Right lung (tissue), 5 donors: ENCODE data around the gene EPHA4. TPM values are rescaled to one million over a fixed set of nuclear protein-coding genes. Genes with fewer than 3 reads are reported as not detected.

Experiments
- DNase-seq, 2 donors: peaks; one replicate each; pipeline ENCODE4 v3.0.0-alpha.2; 2013
- polyA plus RNA-seq, 5 donors: library from polyadenylated mRNA; unstranded; fragments of 120-200 nt; gene quantifications; one replicate each; pipeline versions ENCODE4 v1.2.1 to v1.2.3, GENCODE V29; 2013; ENCODE audit warnings: inconsistent platforms in 1 of 5, low replicate concordance in 1 of 5; ENCODE audit not compliant: insufficient read length in 5 of 5, insufficient read depth in 1 of 5

The EPHA4 gene
- polyA plus RNA-seq, 5 donors, result 18.6 to 28.5 (median 27.8) TPM

DNA sequence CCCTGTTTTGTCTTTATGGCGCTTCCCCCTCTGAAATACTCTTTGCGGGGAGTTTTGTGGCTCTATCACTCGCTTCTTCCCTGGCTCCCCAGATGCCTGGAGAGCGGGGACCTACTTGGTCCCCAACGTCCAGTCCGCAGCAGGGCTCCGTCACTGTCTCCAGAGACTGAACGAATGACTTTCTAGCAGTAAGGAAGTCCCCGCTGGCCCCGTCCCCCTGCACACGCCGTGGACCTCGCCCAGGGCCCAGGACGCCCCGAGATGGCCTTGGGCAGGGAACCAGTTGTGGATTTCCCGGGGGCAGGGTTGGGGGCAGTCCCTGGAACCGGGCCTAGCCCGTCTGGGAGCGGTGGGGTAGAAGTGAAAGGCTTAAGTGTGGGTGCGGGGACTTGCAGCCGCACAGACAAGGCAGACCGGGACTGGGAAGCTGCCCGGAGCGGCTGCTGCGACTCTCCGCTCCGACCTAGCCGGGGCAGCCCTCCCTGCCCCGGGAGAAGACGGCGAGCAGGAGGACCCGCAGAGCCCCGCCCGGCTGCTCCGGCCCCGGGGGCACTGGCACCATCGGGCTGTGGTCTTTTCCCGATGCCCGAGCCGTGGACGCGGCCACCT lies 821 bp upstream of the EPHA4 start:
- no peak for DNase-seq

- peak; percentile 29 to 45 for DNase-seq
Observed at GRCh38 chr2:221571551-221572218, 419 bp downstream of the EPHA4 start.

GRCh38 chr2:221571025-221571550 lies 1.0 kb downstream of the EPHA4 start:
- peak in 1 of 2 donors; percentile 13 for DNase-seq

- peak; percentile 30 to 31 for DNase-seq
Observed at GRCh38 chr2:221570321-221570935, 1.7 kb downstream of the EPHA4 start.

DNA sequence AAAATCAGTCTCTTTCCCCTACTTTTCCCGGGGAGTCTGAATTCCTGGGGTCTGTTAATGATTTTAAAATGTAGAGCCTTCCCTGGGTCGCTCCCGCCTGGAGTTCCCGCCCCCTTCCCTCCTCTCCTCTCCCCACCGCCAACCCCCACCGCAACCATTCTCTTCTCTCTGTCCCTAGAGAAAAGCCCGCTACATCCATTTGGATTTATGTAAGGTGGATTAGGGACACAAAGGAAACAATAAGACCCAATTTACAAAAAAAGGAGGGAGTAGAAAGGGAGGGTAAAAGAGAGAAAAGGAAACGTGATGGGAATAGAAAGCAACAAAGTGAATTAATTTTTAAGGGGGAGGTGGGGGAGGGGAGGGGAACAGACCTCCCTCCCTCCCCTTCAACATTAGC lies 2.2 kb downstream of the EPHA4 start:
- no peak for DNase-seq

GRCh38 chr2:221569425-221569845 lies 2.7 kb downstream of the EPHA4 start:
- no peak for DNase-seq

DNA sequence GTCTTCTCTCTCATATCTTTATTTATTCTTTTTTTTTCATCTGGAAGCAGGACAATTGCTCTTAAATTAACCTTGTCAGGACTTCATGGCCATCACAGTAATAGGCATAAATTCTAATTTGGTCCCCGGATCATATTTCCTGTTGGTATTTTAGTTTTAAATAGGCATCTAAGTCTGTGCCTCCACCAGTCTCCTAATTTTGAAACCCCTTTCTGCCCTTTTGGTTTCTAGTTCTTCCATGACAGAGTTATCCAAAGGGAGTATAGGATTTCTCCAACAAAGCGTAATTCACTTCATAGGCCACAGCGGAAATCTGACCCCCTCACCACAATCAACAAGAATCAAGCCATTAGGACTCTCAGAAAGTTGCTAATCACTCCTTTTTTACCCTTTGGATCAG lies 3.8 kb downstream of the EPHA4 start:
- DNase-seq, result no peak

DNA sequence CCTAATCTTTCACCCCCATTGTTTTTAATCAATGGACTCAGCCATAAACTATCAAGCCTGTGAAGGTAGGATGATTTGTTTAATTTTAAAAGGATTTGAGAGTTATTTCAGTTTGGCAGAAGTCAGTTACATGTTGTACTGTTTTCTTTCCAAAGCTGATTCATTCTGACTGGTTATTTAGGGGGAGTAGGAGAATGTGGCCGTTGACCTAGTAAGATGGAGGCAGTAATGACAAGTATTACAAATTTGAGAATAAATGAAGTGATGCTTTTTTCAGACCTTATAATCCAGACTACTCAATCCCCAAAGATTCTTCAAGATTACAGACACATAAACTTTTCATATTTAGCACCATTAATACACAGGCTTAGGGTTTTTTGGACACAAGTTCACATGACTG lies 4.3 kb downstream of the EPHA4 start:
- DNase-seq, result no peak

- no peak for DNase-seq
Observed at GRCh38 chr2:221567231-221567760, 4.8 kb downstream of the EPHA4 start.

- no peak for DNase-seq
Observed at GRCh38 chr2:221563270-221563985, 8.7 kb downstream of the EPHA4 start.

DNA sequence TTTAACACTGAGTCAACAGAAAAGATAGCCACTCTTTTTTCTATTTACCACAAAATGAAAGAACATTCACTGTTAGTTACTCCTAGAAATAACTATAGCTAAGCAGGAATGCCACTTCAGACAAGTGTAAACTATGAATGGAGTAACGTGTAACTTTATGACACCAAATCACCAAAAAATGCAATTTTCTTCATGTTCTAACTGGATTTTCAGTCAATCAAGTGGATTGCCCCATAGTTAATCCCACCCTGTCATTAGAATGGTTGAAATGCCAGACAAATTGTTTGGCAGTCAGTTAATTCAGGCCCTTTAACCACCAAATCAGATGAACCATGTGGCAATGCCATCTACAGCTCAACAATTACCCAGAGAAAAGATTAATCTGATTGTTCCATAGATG lies 9.9 kb downstream of the EPHA4 start:
- no peak for DNase-seq

DNA sequence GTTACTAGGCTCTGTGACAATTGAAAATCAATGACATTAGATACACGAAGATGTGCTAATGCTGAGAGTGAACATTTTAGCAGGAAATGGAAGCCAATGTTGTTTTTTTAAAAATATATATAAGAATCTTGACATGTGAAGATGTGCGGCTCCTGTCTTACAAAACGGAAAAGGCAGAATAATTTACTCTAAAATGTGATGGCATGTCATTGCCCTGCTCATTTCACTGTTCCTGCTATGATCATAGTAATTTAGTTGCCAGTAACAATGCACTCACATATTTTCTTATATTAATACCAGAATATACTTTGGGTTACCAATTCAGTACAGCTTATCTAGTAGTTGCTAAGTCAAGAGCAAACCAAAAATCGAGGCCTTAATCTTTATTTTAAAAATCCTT lies 10.3 kb downstream of the EPHA4 start:
- no peak for DNase-seq

GRCh38 chr2:221559991-221560390 lies 12.1 kb downstream of the EPHA4 start:
- DNase-seq, result no peak

GRCh38 chr2:221558107-221558506 lies 14.0 kb downstream of the EPHA4 start:
- DNase-seq, result no peak

DNA sequence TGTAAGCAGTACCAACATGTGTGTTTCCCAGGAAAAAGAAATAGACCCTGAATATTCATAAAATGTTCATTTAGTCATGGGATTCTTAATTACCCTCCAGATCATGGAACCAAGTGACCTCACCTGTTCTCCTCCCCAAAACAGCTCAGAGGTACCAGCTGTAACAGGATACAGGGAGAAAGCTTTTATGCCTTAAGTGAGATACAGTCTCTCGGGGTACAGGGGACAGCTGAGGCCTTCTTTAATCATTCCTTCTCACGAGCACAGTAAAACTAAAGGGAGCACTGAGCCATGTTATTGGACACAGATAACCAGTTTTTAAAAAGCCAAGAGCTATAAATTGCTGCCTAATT lies 16.6 kb downstream of the EPHA4 start:
- DNase-seq, result no peak

GRCh38 chr2:221554769-221555493 lies 17.2 kb downstream of the EPHA4 start:
- no peak for DNase-seq

GRCh38 chr2:221553333-221553732 lies 18.8 kb downstream of the EPHA4 start:
- no peak for DNase-seq

- DNase-seq, result no peak
Observed at GRCh38 chr2:221552291-221552690, 19.8 kb downstream of the EPHA4 start.

- DNase-seq, result no peak
Observed at GRCh38 chr2:221551864-221552263, 20.2 kb downstream of the EPHA4 start.

DNA sequence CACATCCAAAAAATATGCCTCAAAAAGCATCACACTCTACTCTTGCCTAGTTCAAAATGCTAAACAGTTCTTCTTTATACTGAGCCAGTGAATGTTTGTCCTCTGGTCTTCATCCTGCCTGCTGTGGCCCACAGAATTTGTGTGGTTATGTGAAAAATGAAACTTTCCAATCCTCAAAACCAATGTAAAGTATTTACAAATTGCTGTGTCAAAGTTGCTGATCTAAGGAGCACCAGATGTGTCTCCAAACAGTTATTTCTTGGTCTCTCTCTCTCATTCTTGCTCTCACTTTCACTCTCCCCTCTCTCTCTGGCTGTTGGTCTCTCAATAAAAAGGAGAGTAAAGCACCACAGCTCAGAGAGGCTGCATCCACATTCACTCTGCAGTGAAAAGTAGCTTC lies 23.0 kb downstream of the EPHA4 start:
- no peak for DNase-seq

DNA sequence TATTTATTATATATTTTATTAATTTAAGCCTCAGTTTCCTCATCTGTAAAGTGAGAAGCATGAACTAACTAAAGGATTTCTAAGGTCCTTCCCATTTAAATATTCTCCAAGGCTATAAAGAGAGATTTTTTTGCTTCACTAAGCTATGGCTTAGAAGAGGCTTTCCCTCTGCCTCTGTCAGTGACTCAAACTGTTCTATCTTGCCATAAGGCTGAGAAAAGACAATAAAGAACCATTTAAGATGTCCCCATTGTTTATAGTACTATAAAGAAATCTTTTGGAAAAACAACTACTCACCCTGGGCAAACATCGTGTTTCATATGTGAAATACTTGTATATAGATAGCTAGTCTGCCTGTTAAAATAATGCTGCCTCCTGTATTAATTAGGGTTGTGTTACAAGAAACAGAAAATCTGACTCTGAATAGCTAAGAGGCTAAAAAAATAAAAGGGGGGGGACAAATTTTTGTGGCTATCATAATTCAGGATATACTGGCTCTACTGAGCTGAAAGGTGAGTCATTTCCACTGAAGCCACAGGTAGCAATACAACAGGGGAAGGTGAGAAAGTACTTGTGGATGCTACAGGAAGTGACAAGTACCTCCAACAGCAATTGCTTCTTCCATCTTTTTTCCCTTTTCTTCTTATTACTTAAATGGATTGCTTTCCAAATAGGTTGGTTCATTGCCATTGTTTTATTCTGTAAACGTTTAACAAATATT lies 25.4 kb downstream of the EPHA4 start:
- DNase-seq, result no peak
